Keratinocyte (primary cell): ENCODE data around the gene CCDC192. TPM values are rescaled to one million over a fixed set of nuclear protein-coding genes. Genes with fewer than 3 reads are reported as not detected.

Source experiments
- DNase-seq: peaks from one replicate; pipeline ENCODE4 v3.0.0-alpha.2; 2011; ENCODE audit warnings: low read depth, missing footprints, low spot score
- FAIRE-seq: peaks from 2 replicates; lab custom pipeline; 2011; peaks lifted over from hg19 to GRCh38; lab: Jason Lieb, UNC
- H2AFZ ChIP-seq: 2 replicates; pipeline ENCODE4 v1.6.0; 2012; ENCODE audit warnings: low read length, control low read depth, inconsistent platforms; ENCODE audit not compliant: control insufficient read depth
- H3K27ac ChIP-seq: 2 replicates; pipeline ENCODE4 v1.5.1; 2011; ENCODE audit warnings: low read length; ENCODE audit not compliant: control insufficient read depth, insufficient read depth
- H3K27me3 ChIP-seq: 3 replicates; pipeline ENCODE4 v1.6.0; 2011; ENCODE audit warnings: low read length; ENCODE audit not compliant: control insufficient read depth, insufficient read depth; ENCODE audit errors: extremely low read depth
- H3K36me3 ChIP-seq, 2 experiments: 2 replicates in 1 of 2; 3 replicates in 1 of 2; pipeline ENCODE4 v1.5.1; 2011; ENCODE audit warnings: low read length in 2 of 2, mild to moderate bottlenecking in 1 of 2; ENCODE audit not compliant: control insufficient read depth in 2 of 2, insufficient read depth in 2 of 2; ENCODE audit errors: extremely low read depth in 1 of 2
- H3K4me1 ChIP-seq: 3 replicates; pipeline ENCODE4 v1.5.1; 2011; ENCODE audit warnings: low read length; ENCODE audit not compliant: control insufficient read depth, insufficient read depth; ENCODE audit errors: extremely low read depth
- H3K4me2 ChIP-seq: 3 replicates; pipeline ENCODE4 v1.6.0; 2011; ENCODE audit warnings: low read depth, low read length; ENCODE audit not compliant: control insufficient read depth, insufficient read depth; ENCODE audit errors: extremely low read depth
- H3K4me3 ChIP-seq, 3 experiments: fragments of 200-600 bp in 1 of 3; sonication (generic) in 1 of 3; 2 replicates in 2 of 3; 3 replicates in 1 of 3; pipeline ENCODE4 v1.5.1; 2011 to 2016; ENCODE audit warnings: low read length in 3 of 3, mild to moderate bottlenecking in 3 of 3, control low read depth in 2 of 3, inconsistent platforms in 1 of 3, low read depth in 1 of 3, mixed read lengths in 1 of 3, mixed run types in 1 of 3, moderate library complexity in 1 of 3; ENCODE audit not compliant: control insufficient read depth in 2 of 3, insufficient read depth in 2 of 3; ENCODE audit errors: extremely low read depth in 1 of 3
- H3K79me2 ChIP-seq: 2 replicates; pipeline ENCODE4 v1.6.0; 2012; ENCODE audit warnings: low read length; ENCODE audit not compliant: control insufficient read depth, insufficient read depth
- H3K9ac ChIP-seq: 3 replicates; pipeline ENCODE4 v1.6.0; 2011; ENCODE audit warnings: low read length; ENCODE audit not compliant: control insufficient read depth, insufficient read depth; ENCODE audit errors: extremely low read depth
- H3K9me1 ChIP-seq: 3 replicates; pipeline ENCODE4 v1.6.0; 2011; ENCODE audit warnings: low read length; ENCODE audit not compliant: control insufficient read depth, insufficient read depth; ENCODE audit errors: extremely low read depth
- H3K9me3 ChIP-seq: 2 replicates; pipeline ENCODE4 v1.5.1; 2012; ENCODE audit warnings: low read depth, low read length; ENCODE audit not compliant: control insufficient read depth
- H4K20me1 ChIP-seq: 3 replicates; pipeline ENCODE4 v1.6.0; 2011; ENCODE audit warnings: low read length; ENCODE audit not compliant: control insufficient read depth, insufficient read depth; ENCODE audit errors: extremely low read depth
- CTCF ChIP-seq, 3 experiments: IDR thresholded peaks in 1 of 3; conservative IDR thresholded peaks in 1 of 3; optimal IDR thresholded peaks in 1 of 3; 2 replicates in 2 of 3; 3 replicates in 1 of 3; pipeline versions ENCODE3 to v1.5.1; 2011; ENCODE audit warnings: low read length in 3 of 3, mild to moderate bottlenecking in 3 of 3, moderate library complexity in 2 of 3, control low read depth in 1 of 3, inconsistent platforms in 1 of 3; ENCODE audit not compliant: insufficient read depth in 2 of 3; ENCODE audit errors: extremely low read depth in 1 of 3
- EZH2 ChIP-seq: IDR thresholded peaks from one replicate; pipeline ENCODE4 v1.6.1; 2012; ENCODE audit warnings: inconsistent platforms, mild to moderate bottlenecking, low read length, moderate library complexity
- dilution Hi-C: fragments of 300-500 bp; cut with MboI; formaldehyde crosslinking; loops from one replicate; pipeline ENCODE4 v1.7.0; 2020; ENCODE audit warnings: low sequenced_read_pairs; ENCODE audit not compliant: extremely low pct_ligation_motif_present
- polyA plus RNA-seq, 5 experiments: library from polyadenylated mRNA; depleted of rRNA in 3 of 5; stranded (reverse) in 3 of 5; stranded (forward) in 1 of 5; unstranded in 1 of 5; fragments of >200 nt; gene quantifications; 1 replicate in 1 of 5; 2 replicates in 3 of 5; 3 replicates in 1 of 5; pipeline versions ENCODE4 v1.2.1 to v1.2.3, GENCODE V29; 2011 to 2012; ENCODE audit warnings: missing spikeins in 2 of 5, low read depth in 1 of 5, low replicate concordance in 1 of 5

CCDC192 gene
- polyA plus RNA-seq, 1 donor (not counting 4 experiments of a cell fraction or from before 2014, with no cell fraction given) = not detected

DNA sequence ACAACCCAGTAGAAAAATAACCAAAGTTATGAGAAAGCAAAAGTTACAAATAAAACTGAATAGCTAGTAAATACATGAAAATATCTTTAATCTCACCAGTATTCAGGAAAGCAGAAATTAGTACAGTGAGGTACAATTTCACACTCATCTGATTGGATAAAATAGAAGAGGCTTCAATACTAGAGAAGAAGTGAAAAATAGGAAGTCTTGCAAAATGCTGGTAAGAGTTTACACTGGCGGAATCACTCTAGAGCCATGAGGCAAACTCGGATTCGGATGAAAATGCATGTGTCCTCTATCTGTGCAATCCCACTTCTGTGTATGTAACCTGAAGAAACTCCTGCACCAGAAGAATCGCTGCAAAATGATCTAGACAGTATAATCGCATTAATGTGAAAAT is 128.9 kb downstream of the CCDC192 start:
- H3K9me3 ChIP-seq = no peaks in the 10 kb centered on the region
- H3K27ac ChIP-seq = no peak overlapping the region
- H3K4me2 ChIP-seq = no peak overlapping the region
- H3K9ac ChIP-seq = no peak overlapping the region
- FAIRE-seq (no peak), DNase-seq (no peak)
- no peaks in the 10 kb centered on the region for H3K4me1 ChIP-seq
- no peaks in the 10 kb centered on the region for H3K79me2 ChIP-seq
- dilution Hi-C loops = no loop called here
- H3K27me3 ChIP-seq = no peaks in the 10 kb centered on the region
- TF ChIP-seq CTCF (optimal IDR thresholded peaks at IDR 0.05 in 1 of 3, IDR thresholded peaks at IDR 0.05 in 1 of 3, conservative IDR thresholded peaks at IDR 0.05 in 1 of 3; ENCODE audit: extremely low read depth in 1 of 3, insufficient read depth in 2 of 3, low read length in 3 of 3) = no peak
- TF ChIP-seq EZH2 = no peak
- no peaks in the 10 kb centered on the region for H4K20me1 ChIP-seq
- no peaks in the 10 kb centered on the region for H3K9me1 ChIP-seq
- H3K4me3 ChIP-seq = no peak overlapping the region
- H2AFZ ChIP-seq = no peak overlapping the region
- H3K36me3 ChIP-seq = no peaks in the 10 kb centered on the region

DNA sequence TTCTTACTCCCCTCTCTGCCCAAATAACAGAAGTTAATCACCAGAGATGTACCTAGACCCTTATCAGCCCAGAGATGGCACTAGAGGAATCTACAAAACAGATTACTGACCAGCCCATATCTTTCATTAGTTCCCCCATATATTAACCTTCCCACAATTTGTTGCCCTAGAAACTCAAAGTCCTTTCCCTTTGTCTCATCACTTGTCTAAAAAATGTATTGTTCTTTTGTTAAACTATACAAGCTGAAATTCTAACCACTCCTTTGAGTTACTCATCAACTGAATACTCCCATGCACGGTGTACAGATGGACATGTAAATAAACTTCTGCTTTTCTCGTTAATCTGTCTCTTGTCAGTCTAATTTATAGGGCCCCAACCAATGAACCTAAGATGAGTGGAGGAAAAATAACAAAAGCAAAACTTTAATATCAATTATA is 130.9 kb downstream of the CCDC192 start:
- peak in 1 of 3 experiments; percentile 3 for TF ChIP-seq CTCF (optimal IDR thresholded peaks at IDR 0.05 in 1 of 3, IDR thresholded peaks at IDR 0.05 in 1 of 3, conservative IDR thresholded peaks at IDR 0.05 in 1 of 3; ENCODE audit: extremely low read depth in 1 of 3, insufficient read depth in 2 of 3, low read length in 3 of 3)
- no peak for TF ChIP-seq EZH2
- Histone ChIP-seq H3K9ac (no peak overlapping the region), H3K9me3 (no peaks in the 10 kb centered on the region), H3K79me2 (no peaks in the 10 kb centered on the region), H3K4me1 (no peaks in the 10 kb centered on the region), H3K27me3 (no peaks in the 10 kb centered on the region), H3K9me1 (no peaks in the 10 kb centered on the region), H3K4me2 (no peak overlapping the region), H3K27ac (no peak overlapping the region), H4K20me1 (no peaks in the 10 kb centered on the region), H3K4me3 (no peak overlapping the region), H2AFZ (no peak overlapping the region), H3K36me3 (no peaks in the 10 kb centered on the region)
- DNase-seq (no peak), FAIRE-seq (no peak)
- dilution Hi-C loops = no loop called here
